ENCODE results near the gene CSNK1G2.

Gene CSNK1G2

DNA sequence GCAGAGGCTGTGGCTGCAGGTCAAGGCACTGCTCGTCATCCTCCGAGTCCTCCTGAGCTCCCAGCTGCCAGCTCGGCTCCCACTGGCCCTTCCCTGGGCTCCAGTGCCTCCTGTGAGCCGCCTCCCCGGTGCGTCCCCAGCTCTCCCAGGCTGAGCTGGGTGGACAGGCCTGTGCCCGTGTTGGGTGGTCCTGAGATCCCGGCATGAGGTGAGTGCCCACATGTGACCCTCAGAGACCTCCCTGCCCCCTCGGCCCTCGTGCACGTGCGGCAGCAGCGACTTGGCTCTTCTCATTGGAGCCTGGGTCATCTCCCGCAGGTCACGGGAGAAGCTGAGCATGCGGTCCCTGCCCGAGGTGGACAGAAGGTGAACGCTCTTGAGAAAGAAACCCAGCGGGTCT is 20.3 kb upstream of the CSNK1G2 start:
- DNase-seq (ENCODE audit: extremely low read depth, low read depth): no peak
- TF ChIP-seq, protein P1, sequence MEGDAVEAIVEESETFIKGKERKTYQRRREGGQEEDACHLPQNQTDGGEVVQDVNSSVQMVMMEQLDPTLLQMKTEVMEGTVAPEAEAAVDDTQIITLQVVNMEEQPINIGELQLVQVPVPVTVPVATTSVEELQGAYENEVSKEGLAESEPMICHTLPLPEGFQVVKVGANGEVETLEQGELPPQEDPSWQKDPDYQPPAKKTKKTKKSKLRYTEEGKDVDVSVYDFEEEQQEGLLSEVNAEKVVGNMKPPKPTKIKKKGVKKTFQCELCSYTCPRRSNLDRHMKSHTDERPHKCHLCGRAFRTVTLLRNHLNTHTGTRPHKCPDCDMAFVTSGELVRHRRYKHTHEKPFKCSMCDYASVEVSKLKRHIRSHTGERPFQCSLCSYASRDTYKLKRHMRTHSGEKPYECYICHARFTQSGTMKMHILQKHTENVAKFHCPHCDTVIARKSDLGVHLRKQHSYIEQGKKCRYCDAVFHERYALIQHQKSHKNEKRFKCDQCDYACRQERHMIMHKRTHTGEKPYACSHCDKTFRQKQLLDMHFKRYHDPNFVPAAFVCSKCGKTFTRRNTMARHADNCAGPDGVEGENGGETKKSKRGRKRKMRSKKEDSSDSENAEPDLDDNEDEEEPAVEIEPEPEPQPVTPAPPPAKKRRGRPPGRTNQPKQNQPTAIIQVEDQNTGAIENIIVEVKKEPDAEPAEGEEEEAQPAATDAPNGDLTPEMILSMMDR (IDR thresholded peaks at IDR 0.05; ENCODE audit: low read depth, low read length): no peak

DNA sequence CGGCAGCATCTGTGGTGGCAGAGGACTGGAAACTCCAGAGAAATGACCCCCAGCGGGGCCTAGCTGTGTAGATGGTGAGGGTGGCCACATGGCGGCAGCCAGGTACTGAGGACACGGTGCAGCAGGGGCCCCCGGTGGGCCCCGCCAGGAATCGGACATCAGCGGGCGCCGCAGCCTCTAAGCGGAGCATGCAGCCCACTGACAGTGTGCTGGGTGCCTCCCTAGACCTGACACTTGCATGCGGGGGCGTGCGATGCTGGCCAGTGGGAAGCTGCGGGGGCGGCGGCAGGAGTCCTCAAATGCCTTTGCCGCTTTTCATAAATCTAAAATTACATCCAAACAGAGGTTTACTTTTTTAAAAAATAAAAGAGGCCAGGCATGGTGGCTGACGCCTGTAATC is 19.6 kb upstream of the CSNK1G2 start:
- TF ChIP-seq, protein P1 (IDR thresholded peaks at IDR 0.05; ENCODE audit: low read depth, low read length): no peak
- DNase-seq (ENCODE audit: extremely low read depth, low read depth): no peak

DNA sequence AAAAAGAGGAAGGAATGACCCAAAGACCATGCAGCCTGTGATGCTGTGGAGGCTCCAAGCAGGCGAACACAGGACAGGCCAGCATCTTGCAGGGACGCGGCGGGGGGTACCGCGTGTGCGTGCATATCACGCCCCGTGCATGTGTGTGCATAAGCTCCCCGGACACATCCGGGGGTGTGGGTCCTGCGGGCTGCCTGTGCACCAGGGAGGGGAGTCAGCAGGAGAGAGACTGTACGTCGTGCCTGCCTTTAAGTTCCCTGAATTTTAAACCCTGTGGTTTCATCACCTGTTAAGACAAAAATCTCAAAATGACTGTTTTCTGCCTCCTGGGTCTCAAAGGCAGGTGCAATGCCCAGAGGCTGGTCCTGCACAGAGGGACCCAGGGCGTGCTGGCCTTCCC is 19.1 kb upstream of the CSNK1G2 start:
- DNase-seq (ENCODE audit: extremely low read depth, low read depth): no peak
- TF ChIP-seq, protein P1 (IDR thresholded peaks at IDR 0.05; ENCODE audit: low read depth, low read length): no peak

DNA sequence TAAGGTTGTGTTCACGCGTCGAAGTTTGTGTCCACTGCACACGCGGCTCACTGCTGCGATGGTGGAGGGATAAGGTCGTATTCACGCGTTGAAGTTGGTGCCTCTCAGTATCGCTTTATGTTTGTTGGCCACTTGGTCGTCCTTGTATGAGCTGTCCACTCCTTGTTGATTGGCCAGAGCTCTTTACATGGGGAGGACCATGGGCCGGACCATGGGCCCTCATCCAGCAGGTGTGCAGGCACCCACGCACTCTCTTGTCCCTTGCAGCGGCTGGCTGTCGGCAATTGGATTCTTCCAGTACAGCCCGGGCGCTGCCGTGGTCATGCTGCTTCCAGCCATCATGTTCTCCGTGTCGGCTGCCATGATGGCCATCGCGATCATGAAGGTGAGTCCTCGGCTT is 18.2 kb upstream of the CSNK1G2 start:
- no peak for DNase-seq (ENCODE audit: extremely low read depth, low read depth)
- TF ChIP-seq, protein P1 (IDR thresholded peaks at IDR 0.05; ENCODE audit: low read depth, low read length): no peak

DNA sequence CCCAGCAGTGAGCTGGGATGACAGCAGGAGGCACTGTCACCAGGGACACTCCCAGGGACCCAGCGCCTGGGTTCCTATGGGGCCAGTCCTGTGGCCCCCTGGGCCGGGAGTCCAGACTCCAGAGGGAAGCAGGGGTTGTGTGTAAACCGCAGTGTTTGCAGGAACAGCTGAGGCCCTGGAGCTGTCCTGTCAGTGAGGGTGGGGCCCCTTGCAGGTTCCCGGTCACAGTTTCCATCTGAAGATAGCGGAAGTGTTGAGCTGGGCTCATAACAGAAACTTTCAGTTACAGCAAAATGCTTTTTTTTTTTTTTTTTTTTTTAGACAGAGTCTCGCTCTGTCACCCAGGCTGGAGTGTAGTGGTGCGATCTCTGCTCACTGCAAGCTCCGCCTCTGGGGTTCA is 17.7 kb upstream of the CSNK1G2 start:
- TF ChIP-seq, protein P1 (IDR thresholded peaks at IDR 0.05; ENCODE audit: low read depth, low read length): no peak
- DNase-seq (ENCODE audit: extremely low read depth, low read depth): no peak

DNA sequence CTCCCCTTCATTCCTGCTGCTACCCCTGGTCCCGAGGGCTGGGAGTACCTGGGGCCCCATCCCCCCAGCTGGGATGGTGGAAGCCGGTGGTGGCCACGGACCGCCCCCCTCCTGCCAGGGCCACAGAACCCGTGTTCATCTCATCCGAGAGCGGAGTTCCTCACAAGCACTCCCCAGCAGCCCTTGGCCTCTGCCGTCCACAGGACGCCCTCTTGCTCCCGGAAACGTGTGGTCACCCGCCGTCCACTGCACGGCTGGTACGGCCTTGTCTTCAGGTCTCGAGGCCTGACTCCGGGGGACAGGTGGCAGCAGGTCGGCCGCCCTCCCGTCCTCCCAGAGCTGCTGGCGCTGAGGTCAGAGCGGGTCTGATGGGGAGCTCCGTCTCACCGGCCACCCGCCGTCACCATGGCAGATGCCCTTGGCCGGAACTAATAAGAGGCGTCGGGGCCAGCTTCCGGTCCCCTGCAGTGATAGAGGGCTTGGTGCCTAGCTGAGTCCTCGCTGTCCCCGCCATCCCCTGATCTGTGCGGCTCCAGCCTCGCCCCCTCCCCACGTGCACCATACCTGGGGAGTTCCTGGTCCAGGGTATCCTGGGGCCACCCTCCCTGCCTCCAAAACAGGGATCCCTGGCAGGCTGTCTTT is 16.5 kb upstream of the CSNK1G2 start:
- DNase-seq (ENCODE audit: extremely low read depth, low read depth): no peak
- TF ChIP-seq, protein P1 (IDR thresholded peaks at IDR 0.05; ENCODE audit: low read depth, low read length): no peak

DNA sequence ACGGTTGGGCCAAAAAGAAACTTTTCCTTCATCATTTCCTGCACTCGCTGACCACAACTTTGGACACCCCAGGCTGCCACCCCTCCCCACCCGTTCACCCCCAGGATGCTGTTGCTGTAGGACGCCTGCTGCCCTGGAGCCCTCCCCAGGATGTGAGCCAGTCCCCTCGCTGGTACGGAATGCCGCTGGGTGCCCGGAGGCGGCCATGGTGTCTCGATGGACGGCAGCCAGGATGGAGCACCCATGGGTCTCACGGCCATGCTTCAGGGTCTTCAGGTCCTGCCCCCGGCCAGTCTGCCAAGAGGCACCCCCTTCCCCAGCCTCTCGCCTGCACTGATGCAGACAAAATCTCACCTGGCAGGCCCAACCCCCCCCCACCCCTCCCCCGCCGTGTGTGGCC is 15.4 kb upstream of the CSNK1G2 start:
- DNase-seq (ENCODE audit: extremely low read depth, low read depth): no peak
- TF ChIP-seq, protein P1 (IDR thresholded peaks at IDR 0.05; ENCODE audit: low read depth, low read length): no peak

Data from AG09319 (cell line).